ENCODE measurements around the gene FTO. TPM values are rescaled to one million over a fixed set of nuclear protein-coding genes. Genes with fewer than 3 reads are reported as not detected.

Gene FTO
- total and polyA plus RNA-seq, 3 donors from 2014 or later, result 32.4 to 64.7 (median 50.3) TPM

DNA sequence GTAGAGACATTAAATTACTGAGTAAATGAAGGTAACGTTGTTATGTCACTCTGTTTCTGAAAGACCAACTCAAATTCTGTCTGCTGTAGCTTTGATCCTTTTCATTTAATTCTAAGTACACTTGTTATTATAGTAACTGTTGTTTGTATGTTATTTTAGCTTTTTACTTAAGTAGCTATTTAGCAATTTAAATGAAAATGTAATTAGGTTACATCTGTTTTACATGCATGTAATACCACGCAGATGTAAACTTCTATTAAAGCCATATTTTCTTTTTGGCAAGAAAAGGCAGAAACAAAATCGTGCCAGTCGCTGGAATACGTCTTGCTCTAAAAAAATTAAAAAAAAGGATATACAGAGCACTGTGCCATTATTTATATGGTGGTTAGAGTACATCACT, 282.8 kb downstream of the FTO start:
- DNase-seq, result no peak
- H3K27me3 ChIP-seq, result no peaks in the 10 kb centered on the region
- H3K36me3 ChIP-seq (ENCODE audit: low read depth, missing control alignments), result no peaks in the 10 kb centered on the region
- TF ChIP-seq POLR2A (IDR thresholded peaks at IDR 0.05), result no peak
- TF ChIP-seq, protein P1, sequence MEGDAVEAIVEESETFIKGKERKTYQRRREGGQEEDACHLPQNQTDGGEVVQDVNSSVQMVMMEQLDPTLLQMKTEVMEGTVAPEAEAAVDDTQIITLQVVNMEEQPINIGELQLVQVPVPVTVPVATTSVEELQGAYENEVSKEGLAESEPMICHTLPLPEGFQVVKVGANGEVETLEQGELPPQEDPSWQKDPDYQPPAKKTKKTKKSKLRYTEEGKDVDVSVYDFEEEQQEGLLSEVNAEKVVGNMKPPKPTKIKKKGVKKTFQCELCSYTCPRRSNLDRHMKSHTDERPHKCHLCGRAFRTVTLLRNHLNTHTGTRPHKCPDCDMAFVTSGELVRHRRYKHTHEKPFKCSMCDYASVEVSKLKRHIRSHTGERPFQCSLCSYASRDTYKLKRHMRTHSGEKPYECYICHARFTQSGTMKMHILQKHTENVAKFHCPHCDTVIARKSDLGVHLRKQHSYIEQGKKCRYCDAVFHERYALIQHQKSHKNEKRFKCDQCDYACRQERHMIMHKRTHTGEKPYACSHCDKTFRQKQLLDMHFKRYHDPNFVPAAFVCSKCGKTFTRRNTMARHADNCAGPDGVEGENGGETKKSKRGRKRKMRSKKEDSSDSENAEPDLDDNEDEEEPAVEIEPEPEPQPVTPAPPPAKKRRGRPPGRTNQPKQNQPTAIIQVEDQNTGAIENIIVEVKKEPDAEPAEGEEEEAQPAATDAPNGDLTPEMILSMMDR (IDR thresholded peaks at IDR 0.05), result no peak
- intact Hi-C loops (cut with DNase I; ENCODE audit: low total_unique reads), result no loop called here
- no peaks in the 10 kb centered on the region for H3K4me1 ChIP-seq
- WGBS, 2 donors, result 93 to 96% methylated on average over 5 of the region's 5 CpGs
- H3K27ac ChIP-seq, result no peak overlapping the region
- no peak overlapping the region for H3K4me3 ChIP-seq
- no peaks in the 10 kb centered on the region for H3K9me3 ChIP-seq

DNA sequence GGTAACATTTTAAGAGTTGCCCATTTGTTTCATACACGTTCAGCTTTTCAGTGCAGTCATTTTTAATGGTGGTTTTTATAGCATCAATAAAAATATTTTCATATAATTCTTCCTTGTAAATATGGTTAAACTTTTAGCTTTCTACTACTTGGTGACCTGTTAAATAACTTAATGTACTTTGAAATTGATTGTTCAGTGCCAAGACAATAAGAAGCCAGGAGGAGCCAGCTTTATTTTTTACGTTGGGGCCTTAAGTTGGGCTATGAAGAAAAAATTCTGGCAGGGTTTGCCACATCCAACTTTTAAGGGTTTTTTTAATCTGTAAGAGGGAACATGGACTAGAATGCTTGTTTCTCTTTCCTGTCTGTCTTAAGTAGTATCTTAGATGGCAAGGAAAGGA, 284.2 kb downstream of the FTO start:
- 49 to 60% methylated on average over 2 of the region's 2 CpGs for WGBS, 2 donors
- Histone ChIP-seq H3K27ac (no peak overlapping the region), H3K4me3 (no peak overlapping the region), H3K27me3 (no peaks in the 10 kb centered on the region), H3K4me1 (no peaks in the 10 kb centered on the region), H3K36me3 (ENCODE audit: low read depth, missing control alignments) (no peaks in the 10 kb centered on the region), H3K9me3 (no peaks in the 10 kb centered on the region)
- no peak for DNase-seq
- TF ChIP-seq, protein P1 (IDR thresholded peaks at IDR 0.05), result no peak
- no peak for TF ChIP-seq POLR2A (IDR thresholded peaks at IDR 0.05)
- intact Hi-C loops (cut with DNase I; ENCODE audit: low total_unique reads), result no loop called here

DNA sequence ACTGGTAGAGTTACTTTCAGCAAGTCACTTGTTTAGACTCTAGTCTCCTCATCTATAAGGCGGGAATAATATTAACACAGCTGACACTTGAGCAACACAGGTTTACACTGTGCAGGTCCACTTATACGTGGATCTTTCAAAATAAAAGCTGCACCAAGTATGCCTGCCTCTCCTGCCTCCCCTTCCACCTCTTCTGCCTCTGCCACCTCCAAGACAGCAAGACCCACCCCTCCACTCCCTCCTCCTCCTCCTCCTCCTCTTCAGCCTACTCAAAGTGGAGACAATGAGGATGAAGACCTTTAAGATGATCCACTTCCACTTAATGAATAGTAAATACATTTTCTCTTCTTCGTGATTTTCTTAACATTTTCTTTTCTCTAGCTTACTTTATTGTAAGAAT, 285.6 kb downstream of the FTO start:
- Histone ChIP-seq H3K4me1 (no peaks in the 10 kb centered on the region), H3K27ac (no peak overlapping the region), H3K27me3 (no peaks in the 10 kb centered on the region), H3K4me3 (no peak overlapping the region), H3K9me3 (no peaks in the 10 kb centered on the region), H3K36me3 (ENCODE audit: low read depth, missing control alignments) (no peaks in the 10 kb centered on the region)
- 90 to 98% methylated on average over 3 of the region's 3 CpGs for WGBS, 2 donors
- DNase-seq, result no peak
- TF ChIP-seq, protein P1 (IDR thresholded peaks at IDR 0.05), result no peak
- TF ChIP-seq POLR2A (IDR thresholded peaks at IDR 0.05), result no peak
- intact Hi-C loops (cut with DNase I; ENCODE audit: low total_unique reads), result no loop called here

DNA sequence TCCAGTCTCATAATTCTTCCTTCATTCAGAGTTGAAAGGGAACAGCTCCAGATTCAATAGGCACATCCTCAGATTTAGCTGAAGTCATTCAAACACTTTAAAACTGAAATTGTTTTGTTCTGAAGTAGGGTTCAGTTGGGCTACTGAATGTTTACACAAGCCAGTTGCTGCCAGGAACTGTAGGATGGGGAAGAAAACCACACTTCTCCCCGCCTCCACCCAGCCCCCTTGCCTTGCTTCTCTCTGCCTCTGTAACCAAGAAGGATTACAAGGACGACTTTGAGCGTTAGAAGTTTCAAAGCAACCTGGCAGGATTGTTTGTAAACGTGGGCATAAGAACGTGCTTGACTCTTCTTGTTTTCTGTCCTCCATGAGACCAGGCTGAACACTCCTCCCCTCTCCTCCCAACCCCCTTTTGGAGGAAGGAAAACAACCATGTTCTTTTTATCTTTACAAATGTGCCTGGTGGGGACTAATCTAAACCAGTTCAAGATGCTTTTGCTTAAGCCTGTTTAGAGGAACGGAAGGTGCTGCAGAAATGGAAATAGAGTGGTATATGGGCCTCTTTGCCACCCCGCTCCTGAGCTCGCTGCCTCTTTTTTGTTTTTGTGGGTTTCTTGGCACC, 287.9 kb downstream of the FTO start:
- H3K36me3 ChIP-seq (ENCODE audit: low read depth, missing control alignments), result no peaks in the 10 kb centered on the region
- H3K27ac ChIP-seq, result no peak overlapping the region
- no peaks in the 10 kb centered on the region for H3K9me3 ChIP-seq
- H3K27me3 ChIP-seq, result no peaks in the 10 kb centered on the region
- H3K4me1 ChIP-seq, result no peaks in the 10 kb centered on the region
- intact Hi-C loops (cut with DNase I; ENCODE audit: low total_unique reads), result no loop called here
- no peak overlapping the region for H3K4me3 ChIP-seq
- TF ChIP-seq POLR2A (IDR thresholded peaks at IDR 0.05), result no peak
- TF ChIP-seq, protein P1 (IDR thresholded peaks at IDR 0.05), result no peak
- no peak for DNase-seq
- 44 to 46% methylated on average over 8 of the region's 8 CpGs for WGBS, 2 donors

DNA sequence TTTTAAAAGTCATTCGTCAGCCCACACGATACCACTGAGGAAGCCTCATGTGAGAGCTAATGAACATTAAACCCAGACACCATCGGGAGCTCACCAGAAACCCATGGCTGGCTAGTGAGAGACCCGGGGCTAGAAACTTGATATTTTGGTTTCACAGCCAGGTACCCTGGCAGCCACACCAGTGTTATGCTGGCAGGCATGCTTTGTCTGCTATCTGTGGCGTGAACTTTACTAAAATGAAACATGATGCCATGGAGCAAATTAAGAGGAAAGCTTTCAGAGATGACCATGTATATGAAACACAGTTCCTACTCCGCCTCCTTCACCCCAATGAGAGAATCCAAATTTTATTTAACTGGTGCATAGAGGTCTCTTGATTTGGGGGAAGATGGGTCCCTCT, 291.4 kb downstream of the FTO start:
- DNase-seq, result no peak
- no peaks in the 10 kb centered on the region for H3K27me3 ChIP-seq
- WGBS, 2 donors, result 89 to 96% methylated on average over 6 of the region's 6 CpGs
- no peak overlapping the region for H3K27ac ChIP-seq
- H3K36me3 ChIP-seq (ENCODE audit: low read depth, missing control alignments), result no peaks in the 10 kb centered on the region
- H3K4me3 ChIP-seq, result no peak overlapping the region
- H3K9me3 ChIP-seq, result no peaks in the 10 kb centered on the region
- intact Hi-C loops (cut with DNase I; ENCODE audit: low total_unique reads), result no loop called here
- no peak for TF ChIP-seq POLR2A (IDR thresholded peaks at IDR 0.05)
- TF ChIP-seq, protein P1 (IDR thresholded peaks at IDR 0.05), result no peak
- H3K4me1 ChIP-seq, result no peaks in the 10 kb centered on the region

Measured in testis (tissue), 3 donors.